Measurements from ENCODE around the gene RABAC1.

RABAC1 gene

DNA sequence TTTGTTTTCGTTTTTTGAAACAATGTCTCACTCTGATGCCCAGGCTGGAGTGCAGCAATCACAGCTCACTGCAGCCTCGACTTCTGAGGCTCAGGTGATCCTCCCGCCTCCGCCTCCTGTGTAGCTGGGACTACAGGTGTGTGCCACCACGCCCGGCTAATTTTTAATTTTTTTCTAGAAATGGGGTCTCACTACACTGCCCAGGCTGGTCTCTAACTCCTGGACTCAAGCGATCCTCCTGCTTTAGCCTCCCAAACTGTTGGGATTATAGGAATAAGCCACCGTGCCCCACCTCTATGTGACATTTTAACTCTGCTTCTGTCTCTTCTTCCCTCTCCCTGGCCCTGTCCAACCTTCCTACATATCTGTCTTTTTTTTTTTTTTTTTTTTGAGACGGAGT lies 29.8 kb upstream of the RABAC1 start:
- DNase-seq, result no peak

DNA sequence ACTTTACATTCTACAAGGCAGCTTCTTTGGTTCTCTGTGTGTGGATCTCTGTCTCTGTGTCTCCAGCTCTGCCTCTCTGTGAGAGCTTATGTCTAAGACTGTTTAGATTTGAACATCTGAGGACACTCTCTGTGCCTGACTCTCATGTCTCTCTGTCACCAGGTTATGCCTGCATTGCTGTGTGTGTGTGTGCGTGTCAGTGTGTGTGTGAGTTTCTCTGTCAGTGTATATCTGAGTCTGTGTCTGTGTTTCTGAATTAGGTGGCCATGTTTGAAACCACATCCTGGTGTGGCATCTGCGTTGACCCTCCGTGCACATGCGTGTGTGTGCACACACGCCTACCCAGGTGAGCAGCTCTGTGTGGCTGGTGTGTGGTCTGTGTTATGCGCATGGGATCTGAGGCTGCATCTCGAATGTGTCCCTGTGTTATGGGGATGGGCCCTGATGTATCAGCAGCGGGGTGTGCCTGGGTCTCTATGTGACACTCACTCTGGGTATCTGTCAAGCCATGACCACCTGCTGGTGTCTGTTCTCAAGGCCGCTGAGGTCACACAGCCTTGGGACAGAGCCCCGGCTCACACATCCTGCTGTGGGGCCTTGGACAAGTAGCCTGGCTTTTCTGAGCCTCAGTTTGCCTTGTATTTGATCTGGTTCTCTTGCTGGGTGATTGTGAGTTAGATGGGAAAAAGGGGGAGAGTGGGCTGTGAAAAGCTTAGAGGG lies 28.2 kb upstream of the RABAC1 start:
- no peak for DNase-seq

DNA sequence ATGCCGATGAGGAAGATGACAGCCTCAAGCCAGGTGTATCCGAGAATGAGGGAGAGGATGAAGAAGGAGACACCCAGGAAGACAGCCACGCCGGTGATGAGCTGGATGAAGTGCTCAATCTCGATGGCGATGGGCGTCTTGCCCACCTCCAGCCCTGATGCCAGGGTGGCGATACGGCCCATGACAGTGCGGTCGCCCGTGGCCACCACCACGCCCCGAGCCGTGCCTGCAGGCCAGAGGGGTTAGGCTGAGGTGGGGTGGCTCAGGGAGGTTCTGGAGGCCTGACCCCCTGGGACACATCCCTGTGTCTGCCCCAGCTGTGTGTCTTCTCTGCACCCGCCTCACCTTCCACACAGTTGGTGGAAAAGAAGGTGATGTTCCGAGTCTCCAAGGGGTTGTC lies 25.8 kb upstream of the RABAC1 start:
- DNase-seq, result no peak

DNA sequence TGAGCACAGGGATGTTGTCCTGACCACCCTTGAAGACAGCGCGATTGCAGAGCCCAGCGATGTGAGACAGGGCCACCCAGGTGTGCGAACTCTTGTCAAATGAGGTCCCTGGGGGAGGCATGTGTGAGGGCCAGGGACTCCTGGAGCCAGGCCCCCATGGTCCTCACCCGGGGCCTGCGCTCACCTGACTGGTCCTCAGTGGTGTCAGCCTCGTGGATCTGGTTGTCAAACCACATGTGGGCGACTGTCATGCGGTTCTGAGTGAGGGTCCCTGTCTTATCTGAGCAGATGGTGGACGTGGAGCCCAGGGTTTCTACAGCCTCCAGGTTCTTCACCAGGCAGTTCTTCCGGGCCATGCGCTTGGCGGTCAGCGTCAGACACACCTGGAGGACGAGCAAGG lies 22.6 kb upstream of the RABAC1 start:
- no peak for DNase-seq

DNA sequence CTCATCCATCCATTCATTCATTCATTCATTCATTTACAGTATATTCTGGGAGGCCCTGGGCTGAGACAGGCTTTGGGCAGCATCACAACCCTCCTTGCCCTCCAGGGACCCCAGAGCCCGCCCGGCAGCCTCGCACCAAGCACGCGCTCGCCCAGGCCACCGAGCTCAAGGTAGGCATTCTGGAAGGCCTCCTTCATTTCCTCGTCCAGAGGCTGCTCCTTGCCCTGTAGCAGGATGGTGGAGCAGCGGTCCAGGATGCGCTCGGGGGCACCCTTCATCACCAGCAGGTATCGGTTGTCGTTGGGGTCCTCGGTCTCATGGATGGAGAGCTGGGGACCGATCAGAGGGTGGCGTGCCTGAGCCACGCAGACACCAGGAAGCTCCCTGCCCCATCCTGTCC lies 19.3 kb upstream of the RABAC1 start:
- no peak for DNase-seq

DNA sequence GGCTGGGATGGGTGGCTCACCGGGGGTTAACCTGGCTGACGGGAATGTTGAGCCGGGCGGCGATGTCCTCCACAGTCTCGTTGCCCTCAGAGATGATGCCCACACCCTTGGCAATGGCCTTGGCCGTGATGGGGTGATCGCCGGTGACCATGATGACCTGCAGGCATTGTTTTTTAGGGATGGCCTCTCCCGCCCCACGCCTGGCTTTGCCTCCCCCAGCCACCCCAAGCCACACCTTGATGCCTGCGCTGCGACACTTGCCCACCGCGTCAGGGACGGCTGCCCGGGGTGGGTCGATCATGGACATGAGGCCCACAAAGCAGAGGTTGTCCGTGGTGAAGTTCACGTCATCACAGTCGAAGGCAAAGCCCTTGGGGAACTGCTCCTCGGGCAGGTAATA lies 18.8 kb upstream of the RABAC1 start:
- no peak for DNase-seq

DNA sequence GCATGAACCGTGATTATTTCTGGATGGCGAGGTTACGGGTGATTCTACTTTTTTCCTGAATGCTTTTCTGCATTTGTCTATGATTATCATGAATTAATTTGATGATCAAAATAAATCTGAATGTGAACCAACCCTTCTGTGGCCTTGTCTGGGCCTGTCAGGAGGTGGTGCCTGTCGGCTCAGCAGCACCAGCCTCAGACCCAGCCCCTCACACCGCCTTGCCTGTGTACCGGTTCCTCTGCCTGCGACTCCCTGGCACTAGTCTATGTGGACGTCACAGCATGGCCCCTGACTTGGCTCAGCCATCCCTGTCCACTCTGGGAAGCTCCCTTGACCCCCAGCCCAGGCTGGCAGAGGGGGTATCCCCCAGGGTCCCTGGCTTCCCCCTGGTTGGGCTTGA lies 15.5 kb upstream of the RABAC1 start:
- DNase-seq, result no peak

DNA sequence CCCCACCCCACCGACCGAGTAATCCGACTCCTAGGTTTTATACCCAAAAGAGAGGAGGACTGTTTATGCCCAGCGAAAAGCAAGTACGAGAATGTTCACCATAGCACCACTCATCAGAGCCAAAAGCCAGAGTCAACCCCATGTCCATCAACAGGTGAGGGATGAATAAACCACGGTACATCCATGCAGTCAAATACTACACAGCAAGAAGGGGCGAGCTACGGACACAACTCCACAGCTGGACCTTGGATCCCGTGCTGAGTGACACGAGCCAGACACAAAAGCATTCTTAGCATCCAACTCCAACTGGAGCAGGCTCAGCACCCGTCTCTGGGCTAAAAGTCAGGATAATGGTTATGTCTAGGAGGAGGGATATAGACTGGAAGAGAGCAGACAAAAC lies 12.2 kb upstream of the RABAC1 start:
- no peak for DNase-seq

DNA sequence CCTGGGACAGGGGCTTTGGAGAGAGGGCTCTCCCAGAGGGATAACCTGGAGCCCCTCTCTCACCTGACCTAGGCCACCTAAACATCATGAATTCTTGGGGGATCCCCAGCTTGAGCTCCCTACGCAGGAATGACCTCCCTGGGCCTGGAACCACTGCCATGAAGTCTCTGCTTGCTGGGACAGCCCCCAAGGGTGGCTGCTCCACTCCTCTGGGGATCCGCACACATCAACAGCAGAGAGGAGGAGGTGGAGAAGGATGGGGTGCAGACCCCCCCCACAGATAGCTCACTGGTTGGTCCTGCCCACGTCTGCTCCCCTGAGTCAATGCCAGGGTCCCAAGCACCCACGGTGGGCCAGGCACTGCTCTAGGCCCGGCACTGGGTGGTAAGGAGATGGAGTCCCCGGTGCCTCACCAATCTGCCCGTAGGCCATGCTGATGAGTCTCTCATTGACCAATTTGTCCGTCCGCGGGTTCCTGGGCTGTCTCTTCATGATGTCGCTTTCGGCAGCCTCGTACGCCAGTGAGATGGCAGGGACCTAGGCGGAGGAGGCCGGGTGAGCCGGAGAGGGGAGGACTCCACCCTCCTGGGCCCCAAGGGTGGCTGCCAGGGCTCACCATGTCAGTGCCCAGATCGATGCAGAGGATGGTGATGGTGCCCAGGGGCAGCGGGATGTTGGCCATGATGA lies 10.8 kb upstream of the RABAC1 start:
- no peak for DNase-seq

DNA sequence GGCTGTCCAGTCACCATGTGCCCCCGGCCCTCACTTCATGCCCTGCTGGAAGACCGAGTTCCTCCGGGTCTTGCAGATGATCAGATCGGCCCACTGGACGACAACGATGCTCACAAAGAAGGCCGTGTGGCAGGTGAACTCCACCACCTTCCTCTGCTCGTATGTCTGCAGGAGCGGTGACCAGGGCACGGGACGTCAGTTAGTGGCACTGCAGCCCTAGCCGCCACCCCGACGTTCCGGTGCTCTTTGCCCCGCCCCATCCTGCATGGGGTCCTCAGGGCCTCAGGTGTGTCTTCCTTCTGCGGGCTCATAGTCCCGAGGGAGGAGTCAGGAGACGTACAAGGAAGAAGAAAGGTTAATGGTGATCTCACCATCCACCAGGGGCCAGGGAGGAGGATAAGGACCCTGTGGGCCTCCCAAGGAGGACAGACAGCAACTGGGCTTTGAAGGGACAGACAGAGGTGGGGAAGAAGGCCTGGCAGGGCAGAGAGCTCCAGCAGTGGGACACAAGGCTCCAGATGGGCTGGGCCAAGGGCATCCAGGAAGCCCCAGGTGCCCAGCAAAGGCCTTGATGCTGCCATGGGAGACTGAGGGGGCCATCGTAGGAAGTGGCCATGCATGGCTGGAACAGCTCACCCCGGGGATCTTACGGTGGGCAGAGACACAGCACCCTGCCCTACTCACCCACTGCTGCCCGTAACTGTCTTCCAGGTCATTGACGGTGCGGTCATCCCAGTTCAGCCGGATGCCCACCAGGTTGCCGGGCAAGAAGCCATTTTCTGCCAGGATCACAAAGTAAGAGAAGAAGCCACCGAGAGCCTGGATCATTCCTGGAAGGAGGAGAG lies 9.9 kb upstream of the RABAC1 start:
- no peak for DNase-seq

DNA sequence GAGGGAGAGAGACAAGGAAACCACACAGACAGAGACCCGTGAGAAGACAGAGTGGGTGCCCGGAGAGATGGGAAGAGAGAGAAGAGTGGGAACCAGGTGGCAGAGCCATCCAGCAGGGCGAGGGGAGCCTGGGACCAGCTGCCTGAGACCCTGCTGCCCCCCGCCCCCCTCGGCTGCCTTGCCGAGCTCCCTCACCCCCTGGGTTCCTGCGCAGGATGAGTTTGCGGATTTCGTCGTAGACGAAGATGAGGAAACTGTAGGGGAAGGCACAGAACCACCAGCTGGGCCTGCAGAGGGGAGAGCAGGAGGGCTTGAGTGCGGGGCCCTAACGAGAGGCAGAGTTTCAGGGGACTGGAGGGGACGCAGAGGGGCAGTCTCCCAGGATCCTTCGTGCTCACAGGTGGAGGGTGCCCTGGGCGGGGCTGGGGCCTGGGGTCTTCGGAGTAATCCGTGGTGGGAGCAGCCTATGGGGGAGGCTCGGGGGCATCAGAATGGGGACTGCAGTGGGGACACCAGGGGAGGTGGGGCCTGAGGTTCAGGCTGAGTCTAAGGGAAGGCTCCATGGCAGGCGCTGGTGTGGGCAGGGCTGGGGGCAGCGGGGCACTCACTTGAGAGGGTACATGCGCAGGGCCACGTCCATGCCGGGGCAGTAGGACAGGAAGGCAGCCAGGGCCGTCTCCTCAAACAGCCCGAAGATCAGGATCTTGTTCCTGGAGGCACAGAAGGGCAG lies 8.1 kb upstream of the RABAC1 start:
- DNase-seq, result no peak

DNA sequence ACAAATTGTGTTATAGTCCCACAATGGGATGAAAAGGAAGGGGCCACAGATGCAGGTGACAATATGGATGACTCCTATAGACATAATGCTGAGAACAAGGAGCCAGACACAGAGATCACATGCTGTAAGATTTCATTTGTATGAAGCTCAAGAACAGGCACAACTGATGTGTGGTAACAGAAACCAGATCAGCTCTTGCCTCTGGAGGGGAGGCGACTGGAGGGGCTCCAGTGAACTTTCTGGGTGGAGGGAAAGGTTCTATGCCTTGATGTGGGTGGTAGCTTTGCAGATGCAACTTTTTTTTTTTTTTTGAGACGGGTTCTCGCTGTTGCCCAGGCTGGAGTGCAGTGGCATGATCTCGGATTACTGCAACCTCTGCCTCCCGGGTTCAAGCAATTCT lies 6.0 kb upstream of the RABAC1 start:
- no peak for DNase-seq

DNA sequence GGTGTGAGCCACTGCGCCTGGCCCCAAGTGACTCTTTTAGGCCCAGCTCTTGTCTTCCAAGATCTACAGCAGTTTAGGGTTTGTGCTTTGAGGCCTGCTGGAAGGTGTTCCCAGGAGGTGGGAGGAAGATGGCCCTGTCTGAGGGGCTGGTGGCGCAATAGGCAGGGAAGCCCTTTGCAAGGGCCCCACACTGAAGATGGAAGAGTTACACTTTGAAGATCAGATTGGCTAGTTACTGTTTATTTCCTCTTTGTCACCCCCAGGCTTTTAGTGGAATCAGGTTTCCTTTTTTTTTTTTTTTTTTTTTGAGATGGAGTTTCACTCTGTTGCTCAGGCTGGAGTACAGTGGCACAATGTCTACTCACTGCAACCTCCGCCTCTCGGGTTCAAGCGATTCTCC lies 1.9 kb upstream of the RABAC1 start:
- DNase-seq, result no peak

DNA sequence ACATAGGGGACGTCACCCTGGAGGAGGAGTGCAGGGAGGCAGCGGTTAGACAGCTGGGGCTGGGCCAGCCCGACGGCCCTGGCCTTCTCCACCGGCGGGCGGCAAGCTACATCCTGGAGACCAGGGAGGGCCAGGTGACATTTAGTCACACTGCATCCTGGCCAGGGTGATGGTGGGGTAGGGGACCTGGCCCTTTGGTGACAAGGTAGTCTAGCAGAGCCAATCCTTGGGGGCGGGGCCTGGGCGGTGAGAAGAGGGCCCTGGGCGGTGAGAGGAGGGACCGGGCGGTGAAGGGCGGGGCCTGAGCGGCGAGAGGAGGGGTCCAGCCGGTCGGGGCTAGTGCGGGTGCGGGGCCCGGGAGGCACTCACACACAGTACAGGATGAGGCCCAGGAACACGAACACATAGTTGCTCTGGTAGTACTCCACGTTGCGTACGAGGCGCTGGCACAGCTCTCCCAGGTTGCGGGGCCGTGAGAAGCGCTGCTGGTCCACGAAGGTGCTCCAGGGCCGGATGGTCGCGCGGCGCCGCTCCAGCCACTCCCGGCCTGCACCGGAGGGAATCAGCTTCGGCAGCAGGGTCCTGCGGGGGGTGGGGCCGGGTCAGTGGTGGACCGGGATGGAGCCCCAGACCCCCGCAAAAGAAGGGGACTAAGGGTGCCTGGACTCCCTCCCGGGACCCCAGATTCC lies 610 bp downstream of the RABAC1 start:
- DNase-seq, result peak; percentile 51 to 62

DNA sequence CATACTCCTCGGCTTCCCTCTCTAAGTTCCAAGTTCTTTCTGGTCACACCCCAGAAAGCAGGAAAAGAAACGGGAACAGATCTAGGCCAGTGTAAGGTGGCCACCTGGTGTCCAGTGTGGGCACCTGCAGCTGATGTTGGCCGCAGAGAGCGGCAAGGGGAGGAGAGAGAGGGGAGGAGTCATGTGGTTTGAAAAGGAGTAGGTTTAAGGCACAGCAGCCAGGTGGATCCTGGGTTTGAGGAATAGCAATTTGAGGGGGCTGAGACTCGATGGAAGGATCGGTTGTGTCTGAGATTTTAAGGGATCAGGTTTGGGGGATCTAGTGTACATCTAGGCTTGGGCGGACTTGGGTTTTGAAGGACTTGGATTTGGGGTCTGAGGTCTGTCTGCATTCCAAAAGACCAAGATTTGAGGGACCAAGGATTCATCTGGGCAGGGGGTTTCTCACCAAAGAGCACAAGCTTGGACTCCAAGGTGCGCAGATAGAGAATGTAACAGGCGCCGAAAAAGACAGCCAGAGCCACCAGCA lies 1.2 kb downstream of the RABAC1 start:
- peak; percentile 76 to 85 for DNase-seq

DNA sequence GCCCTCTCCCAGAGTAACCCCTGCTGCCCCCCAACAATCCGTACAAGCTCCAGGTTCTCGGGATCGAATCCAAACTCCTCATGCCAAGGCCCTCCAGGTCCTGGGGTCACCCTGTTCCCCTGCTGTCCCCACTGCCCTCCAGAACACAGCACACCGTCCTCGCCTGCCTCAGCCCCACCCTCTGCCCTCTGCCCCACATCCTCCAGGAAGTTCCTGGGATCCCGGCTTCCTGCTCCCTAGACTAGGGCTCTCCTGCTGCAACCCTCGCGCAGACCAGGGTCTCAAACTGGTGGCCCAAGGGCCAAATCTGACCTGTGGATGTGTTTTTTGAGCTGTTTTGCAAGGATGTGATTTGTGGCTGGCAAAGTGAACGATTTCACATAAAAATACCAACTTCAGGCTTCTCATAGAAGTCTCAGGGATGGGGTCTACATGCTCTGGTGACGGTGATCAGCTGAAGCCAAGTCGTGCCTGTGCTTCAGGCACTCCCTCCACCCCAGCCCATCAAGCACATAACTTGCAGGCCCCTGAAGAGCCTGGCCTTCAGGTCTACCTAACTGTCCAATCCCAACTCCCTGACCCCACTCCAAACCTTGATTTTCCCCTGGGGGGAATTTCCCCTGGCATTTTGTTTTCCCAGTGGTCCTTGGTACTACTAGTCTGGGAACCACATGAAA lies 1.8 kb downstream of the RABAC1 start:
- DNase-seq, result no peak

DNA sequence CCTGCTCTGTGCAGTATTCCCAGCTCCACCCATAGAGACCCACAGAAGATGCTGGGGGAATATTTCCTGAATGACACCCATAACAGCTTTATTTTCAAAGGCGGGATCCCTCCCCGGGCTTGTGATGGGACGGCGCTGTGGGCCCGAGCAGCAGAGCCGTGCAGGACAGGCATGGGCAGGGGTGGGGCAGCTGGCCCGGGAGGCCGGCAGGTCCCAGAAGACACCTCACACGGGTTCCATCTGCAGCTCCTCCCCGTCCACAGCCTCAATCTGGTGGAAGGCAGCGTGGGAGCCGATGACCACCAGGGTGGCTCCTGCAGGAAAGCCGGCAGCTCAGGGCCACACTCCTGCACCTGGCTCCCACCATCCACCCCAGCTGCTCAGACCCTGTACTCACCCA lies 2.5 kb downstream of the RABAC1 start:
- DNase-seq, result no peak

DNA sequence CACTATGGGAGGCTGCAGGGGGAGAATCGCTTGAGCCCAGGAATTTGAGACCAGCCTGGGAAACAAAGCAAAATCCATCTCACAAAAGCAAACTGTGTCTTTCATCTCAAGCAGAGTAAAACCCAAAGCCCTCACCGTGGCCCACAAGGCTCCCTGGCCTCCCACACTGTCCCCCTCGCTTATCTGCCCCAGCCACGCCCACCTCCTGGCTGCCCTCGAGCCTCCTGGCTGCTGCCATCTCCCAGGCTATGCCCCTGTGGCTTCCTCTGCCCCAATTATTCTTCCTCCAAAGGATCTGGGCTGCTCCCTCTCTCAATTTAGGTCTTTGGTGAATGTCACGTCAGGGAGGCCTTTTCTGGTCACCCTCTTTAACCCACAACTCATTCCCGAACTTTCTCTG lies 3.6 kb downstream of the RABAC1 start:
- no peak for DNase-seq

DNA sequence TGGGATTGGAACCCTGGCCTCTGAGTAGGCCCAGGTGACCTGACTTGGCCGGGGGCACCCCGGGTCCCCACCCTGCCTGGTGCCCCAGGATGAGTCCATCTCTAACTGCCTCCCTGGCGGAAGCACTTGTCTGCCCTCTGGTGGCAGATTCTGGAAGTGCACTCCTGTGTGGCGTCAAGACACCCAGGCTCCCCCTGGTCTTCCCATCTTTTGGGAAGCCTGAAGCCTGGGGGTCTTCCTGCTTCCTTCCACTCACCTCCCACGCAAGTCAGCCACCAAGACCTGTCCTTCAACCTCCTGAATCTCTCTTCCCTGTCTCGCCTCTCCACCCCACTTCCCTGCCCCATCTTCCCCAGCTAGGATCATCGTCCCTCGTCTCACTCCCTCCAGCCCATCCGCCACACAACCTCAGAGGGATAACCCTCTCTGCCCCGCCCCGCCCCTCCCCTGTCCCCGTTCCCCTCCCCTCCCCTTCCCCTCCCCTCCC lies 7.4 kb downstream of the RABAC1 start:
- peak; percentile 55 to 80 for DNase-seq

DNA sequence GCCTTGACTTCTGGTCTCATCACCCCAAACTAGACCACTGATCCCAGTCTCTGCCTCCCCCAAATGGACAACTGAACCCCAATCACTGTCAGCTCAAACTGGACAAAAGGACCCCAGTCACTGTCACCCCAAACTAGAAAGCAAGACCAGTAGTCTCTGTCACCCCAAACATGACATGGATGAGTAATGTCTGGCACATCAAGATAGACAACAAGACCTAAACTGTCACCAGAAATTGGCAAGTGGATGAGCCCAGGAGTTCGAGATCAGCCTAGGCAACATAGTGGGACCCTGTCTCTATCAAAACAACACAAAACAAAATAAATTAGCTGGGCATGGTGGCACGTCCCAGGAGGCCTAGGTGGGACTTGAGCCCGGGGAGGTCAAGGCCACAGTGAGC lies 12.0 kb downstream of the RABAC1 start:
- no peak for DNase-seq

DNA sequence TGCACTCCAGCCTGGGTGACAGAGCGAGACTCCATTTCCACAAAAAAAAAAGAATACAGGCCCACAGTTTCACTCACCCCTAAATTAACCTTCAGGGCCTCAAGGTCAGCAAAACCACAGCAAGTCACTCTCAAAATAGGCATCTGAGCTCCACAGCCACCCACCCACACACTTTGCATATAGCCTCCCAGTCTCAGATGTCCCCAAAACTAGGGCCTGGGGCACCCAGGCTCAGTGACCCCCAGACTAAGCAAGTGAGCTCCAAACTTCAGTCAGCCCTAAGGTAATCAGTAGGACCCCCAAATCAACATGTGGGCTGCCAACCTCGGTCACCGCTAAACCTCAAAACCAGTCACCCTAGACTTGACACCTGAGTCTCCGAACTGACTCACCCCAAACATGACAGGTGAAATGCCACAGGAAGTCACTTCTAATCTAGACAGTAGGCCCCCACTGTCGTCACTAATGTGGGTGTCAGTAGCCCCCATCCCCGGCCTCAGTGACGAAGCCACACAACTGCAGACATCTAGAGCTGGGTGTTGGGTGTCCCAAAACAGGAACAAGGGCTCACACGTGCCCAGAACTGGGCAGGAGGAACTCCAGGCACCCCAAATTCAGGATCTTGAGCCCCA lies 13.9 kb downstream of the RABAC1 start:
- DNase-seq, result no peak

Measured in NCI-H524 (cell line).